Fibroblast of lung (primary cell): ENCODE measurements around the gene CLDN2. TPM values are rescaled to one million over a fixed set of nuclear protein-coding genes. Genes with fewer than 3 reads are reported as not detected.

Experiments
- DNase-seq, 2 donors: peaks; one replicate each; pipeline versions ENCODE4 v3.0.0 to v3.0.0-alpha.2; 2010; ENCODE audit warnings: low read depth in 2 of 2
- H2AFZ ChIP-seq: 2 replicates; pipeline ENCODE4 v1.5.1; 2012; ENCODE audit warnings: low read length, control low read depth, inconsistent platforms
- H3K27ac ChIP-seq: 2 replicates; pipeline ENCODE4 v1.5.1; 2011; ENCODE audit warnings: low read length, control low read depth; ENCODE audit not compliant: insufficient read depth
- H3K27me3 ChIP-seq: 2 replicates; pipeline ENCODE4 v1.5.1; 2011; ENCODE audit warnings: mild to moderate bottlenecking, low read length; ENCODE audit not compliant: control insufficient read depth, insufficient read depth
- H3K36me3 ChIP-seq: 2 replicates; pipeline ENCODE4 v1.5.1; 2011; ENCODE audit warnings: low read length; ENCODE audit not compliant: control insufficient read depth, insufficient read depth
- H3K4me1 ChIP-seq: 2 replicates; pipeline ENCODE4 v1.5.1; 2011; ENCODE audit warnings: low read length; ENCODE audit not compliant: control insufficient read depth, insufficient read depth; ENCODE audit errors: extremely low read depth
- H3K4me2 ChIP-seq: 2 replicates; pipeline ENCODE4 v1.5.1; 2011; ENCODE audit warnings: low read length, control low read depth; ENCODE audit not compliant: insufficient read depth; ENCODE audit errors: extremely low read depth
- H3K4me3 ChIP-seq, 4 experiments: fragments of 200-600 bp in 1 of 4; sonication (generic) in 1 of 4; replicated peaks in 1 of 4; 2 replicates each; pipeline ENCODE4 v1.5.1; 2011 to 2016; ENCODE audit warnings: low read length in 4 of 4, low read depth in 3 of 4, mild to moderate bottlenecking in 3 of 4, control low read depth in 2 of 4, inconsistent platforms in 1 of 4, mixed read lengths in 1 of 4; ENCODE audit not compliant: insufficient read depth in 1 of 4; ENCODE audit errors: control extremely low read depth in 1 of 4
- H3K79me2 ChIP-seq: 2 replicates; pipeline ENCODE4 v1.5.1; 2012; ENCODE audit warnings: mild to moderate bottlenecking, low read length, inconsistent platforms; ENCODE audit not compliant: control insufficient read depth, insufficient read depth
- H3K9ac ChIP-seq: 2 replicates; pipeline ENCODE4 v1.5.1; 2011; ENCODE audit warnings: mild to moderate bottlenecking, low read length, control low read depth; ENCODE audit not compliant: insufficient read depth
- H3K9me3 ChIP-seq: 2 replicates; pipeline ENCODE4 v1.5.1; 2012; ENCODE audit warnings: low read depth, low read length; ENCODE audit not compliant: control insufficient read depth, insufficient read depth
- H4K20me1 ChIP-seq: 2 replicates; pipeline ENCODE4 v1.5.1; 2011; ENCODE audit warnings: low read length; ENCODE audit not compliant: control insufficient read depth, insufficient read depth; ENCODE audit errors: extremely low read depth
- CTCF ChIP-seq, 2 donors: IDR thresholded peaks in 1 of 2; conservative IDR thresholded peaks in 1 of 2; 1 replicate in 1 of 2; 2 replicates in 1 of 2; pipeline ENCODE4 v1.5.1; 2011 to 2012; ENCODE audit warnings: low read length in 2 of 2, control low read depth in 1 of 2, inconsistent platforms in 1 of 2, low read depth in 1 of 2, mild to moderate bottlenecking in 1 of 2
- EZH2 ChIP-seq: IDR thresholded peaks from 2 replicates; pipeline ENCODE4 v1.5.1; 2012; ENCODE audit warnings: low read length, control low read depth, mild to moderate bottlenecking; ENCODE audit errors: missing control alignments
- polyA plus RNA-seq, 2 donors: library from polyadenylated mRNA; depleted of rRNA in 1 of 2; stranded (reverse) in 1 of 2; unstranded in 1 of 2; fragments of >200 nt; gene quantifications; 2 replicates each; pipeline ENCODE4 v1.2.1, GENCODE V29; 2011 to 2012; ENCODE audit warnings: missing spikeins in 1 of 2
- total RNA-seq: library from RNA; depleted of rRNA; stranded (reverse); fragments of >200 nt; gene quantifications from 2 replicates; pipeline ENCODE4 v1.2.1, GENCODE V29; 2014

Gene CLDN2
- total and polyA plus RNA-seq, 2 donors (not counting 1 experiment from before 2014, with no cell fraction given) = 0.02 TPM; not detected in 1

GRCh38 chrX:106901341-106901740 lies 18.9 kb upstream of the CLDN2 start:
- DNase-seq = no peak
- Histone ChIP-seq H2AFZ (no peak overlapping the region), H3K36me3 (no peaks in the 10 kb centered on the region), H3K4me3 (no peak overlapping the region), H3K79me2 (no peaks in the 10 kb centered on the region), H3K9me3 (no peaks in the 10 kb centered on the region), H3K27ac (no peak overlapping the region), H3K9ac (no peak overlapping the region), H3K27me3 (no peaks in the 10 kb centered on the region), H4K20me1 (no peaks in the 10 kb centered on the region), H3K4me1 (no peaks in the 10 kb centered on the region), H3K4me2 (no peak overlapping the region)
- TF ChIP-seq CTCF (conservative IDR thresholded peaks at IDR 0.05 in 1 of 2, IDR thresholded peaks at IDR 0.05 in 1 of 2; ENCODE audit: low read depth in 1 of 2, low read length in 2 of 2) = no peak
- no peak for TF ChIP-seq EZH2

- H3K79me2 ChIP-seq = no peaks in the 10 kb centered on the region
Observed at GRCh38 chrX:106901781-106902219, 18.4 kb upstream of the CLDN2 start.

GRCh38 chrX:106902684-106903083 lies 17.5 kb upstream of the CLDN2 start:
- no peak for DNase-seq
- Histone ChIP-seq H2AFZ (no peak overlapping the region), H3K4me3 (no peak overlapping the region), H3K79me2 (no peaks in the 10 kb centered on the region), H3K27ac (no peak overlapping the region), H3K27me3 (no peaks in the 10 kb centered on the region), H3K36me3 (no peaks in the 10 kb centered on the region), H3K4me2 (no peak overlapping the region), H3K9me3 (no peaks in the 10 kb centered on the region), H4K20me1 (no peaks in the 10 kb centered on the region), H3K9ac (no peak overlapping the region), H3K4me1 (no peaks in the 10 kb centered on the region)
- TF ChIP-seq EZH2 (no peak), CTCF (conservative IDR thresholded peaks at IDR 0.05 in 1 of 2, IDR thresholded peaks at IDR 0.05 in 1 of 2; ENCODE audit: low read depth in 1 of 2, low read length in 2 of 2) (no peak)

More at GRCh38 chrX:106901781-106902219, 18.4 kb upstream of the CLDN2 start:
- H3K9me3 ChIP-seq = no peaks in the 10 kb centered on the region
- TF ChIP-seq EZH2 (no peak), CTCF (conservative IDR thresholded peaks at IDR 0.05 in 1 of 2, IDR thresholded peaks at IDR 0.05 in 1 of 2; ENCODE audit: low read depth in 1 of 2, low read length in 2 of 2) (no peak)
- H3K4me2 ChIP-seq = no peak overlapping the region
- H3K27ac ChIP-seq = no peak overlapping the region
- no peaks in the 10 kb centered on the region for H3K27me3 ChIP-seq
- DNase-seq = no peak
- H2AFZ ChIP-seq = no peak overlapping the region
- no peak overlapping the region for H3K4me3 ChIP-seq
- no peaks in the 10 kb centered on the region for H4K20me1 ChIP-seq
- H3K9ac ChIP-seq = no peak overlapping the region
- H3K36me3 ChIP-seq = no peaks in the 10 kb centered on the region
- H3K4me1 ChIP-seq = no peaks in the 10 kb centered on the region
